ENCODE results near the gene IRF3. TPM values are rescaled to one million over a fixed set of nuclear protein-coding genes. Genes with fewer than 3 reads are reported as not detected.

Gene IRF3
- polyA plus RNA-seq, 3 donors, result 45.8 to 76.0 (median 56.6) TPM

Other genes starting within 250 kb of the IRF3 start
- not detected for gene PTH2, start 242.4 kb downstream of the IRF3 start, polyA plus RNA-seq
- not detected for gene GFY, start 240.5 kb downstream of the IRF3 start, polyA plus RNA-seq
- 1 to 10 TPM in 2 of 3 donors, under 1 TPM in 1; 0.23 to 7.3 (median 1.5) TPM for gene SLC17A7, start 224.3 kb downstream of the IRF3 start, polyA plus RNA-seq
- gene PIH1D1, start 214.0 kb downstream of the IRF3 start, polyA plus RNA-seq, result 10 to 100 TPM; 43.8 to 85.5 (median 50.3) TPM
- gene ALDH16A1, start 212.6 kb downstream of the IRF3 start, polyA plus RNA-seq, result 10 to 100 TPM; 24.1 to 31.4 (median 29.5) TPM
- 10 to 100 TPM in 1 of 3 donors, 1 to 10 TPM in 2; 2.6 to 20.5 (median 7.4) TPM for gene FLT3LG, start 191.6 kb downstream of the IRF3 start, polyA plus RNA-seq
- 1,000 to 10,000 TPM; 3,139 to 5,659 (median 3,499) TPM for gene RPL13A, start 178.2 kb downstream of the IRF3 start, polyA plus RNA-seq
- 1,000 to 10,000 TPM; 3,233 to 6,569 (median 4,953) TPM for gene RPS11, start 169.4 kb downstream of the IRF3 start, polyA plus RNA-seq
- 100 to 1,000 TPM in 2 of 3 donors, 10 to 100 TPM in 1; 57.1 to 268 (median 264) TPM for gene FCGRT, start 153.2 kb downstream of the IRF3 start, polyA plus RNA-seq
- 10 to 100 TPM in 2 of 3 donors, 1 to 10 TPM in 1; 7.8 to 61.6 (median 33.7) TPM for gene RCN3, start 137.9 kb downstream of the IRF3 start, polyA plus RNA-seq
- gene NOSIP, start 85.3 kb downstream of the IRF3 start, polyA plus RNA-seq, result 10 to 100 TPM; 61.0 to 95.7 (median 77.8) TPM
- 10 to 100 TPM in 1 of 3 donors, 1 to 10 TPM in 2; 2.9 to 11.7 (median 3.0) TPM for gene PRRG2, start 84.5 kb downstream of the IRF3 start, polyA plus RNA-seq
- 10 to 100 TPM in 1 of 3 donors, 1 to 10 TPM in 2; 5.1 to 11.5 (median 7.3) TPM for gene PRR12, start 74.7 kb downstream of the IRF3 start, polyA plus RNA-seq
- 100 to 1,000 TPM in 2 of 3 donors, 10 to 100 TPM in 1; 31.9 to 302 (median 198) TPM for gene RRAS, start 25.7 kb downstream of the IRF3 start, polyA plus RNA-seq
- gene SCAF1, start 23.6 kb downstream of the IRF3 start, polyA plus RNA-seq, result 10 to 100 TPM; 12.7 to 23.5 (median 17.4) TPM
- gene BCL2L12, start 76 bp upstream of the IRF3 start, polyA plus RNA-seq, result 10 to 100 TPM; 14.1 to 18.4 (median 15.4) TPM
- gene PRMT1, start 11.4 kb upstream of the IRF3 start, polyA plus RNA-seq, result 100 to 1,000 TPM in 2 of 3 donors, 10 to 100 TPM in 1; 80.2 to 153 (median 118) TPM
- 1 to 10 TPM; 1.0 to 2.5 (median 1.0) TPM for gene ADM5, start 23.7 kb upstream of the IRF3 start, polyA plus RNA-seq
- 10 to 100 TPM in 1 of 3 donors, 1 to 10 TPM in 2; 1.8 to 12.1 (median 3.2) TPM for gene CPT1C, start 25.3 kb upstream of the IRF3 start, polyA plus RNA-seq
- gene TSKS, start 97.4 kb upstream of the IRF3 start, polyA plus RNA-seq, result 1 to 10 TPM in 2 of 3 donors, under 1 TPM in 1; 0.22 to 2.5 (median 1.1) TPM
- gene AP2A1, start 101.1 kb upstream of the IRF3 start, polyA plus RNA-seq, result 10 to 100 TPM; 49.3 to 82.4 (median 75.9) TPM
- gene FUZ, start 147.4 kb upstream of the IRF3 start, polyA plus RNA-seq, result 10 to 100 TPM; 19.3 to 21.8 (median 20.9) TPM
- 10 to 100 TPM; 21.8 to 38.8 (median 22.4) TPM for gene MED25, start 152.4 kb upstream of the IRF3 start, polyA plus RNA-seq
- 10 to 100 TPM; 69.1 to 76.8 (median 73.5) TPM for gene PTOV1, start 185.3 kb upstream of the IRF3 start, polyA plus RNA-seq
- gene PNKP, start 201.7 kb upstream of the IRF3 start, polyA plus RNA-seq, result 10 to 100 TPM; 29.7 to 50.9 (median 45.8) TPM
- 10 to 100 TPM; 21.6 to 43.5 (median 41.7) TPM for gene AKT1S1, start 211.5 kb upstream of the IRF3 start, polyA plus RNA-seq
- gene TBC1D17, start 211.8 kb upstream of the IRF3 start, polyA plus RNA-seq, result 10 to 100 TPM; 35.7 to 46.6 (median 37.0) TPM
- 1 to 10 TPM in 1 of 3 donors, under 1 TPM in 1, not detected in 1; 0.63 to 1.5 TPM for gene IL4I1, start 231.0 kb upstream of the IRF3 start, polyA plus RNA-seq

Data from adipose tissue (tissue), 3 donors.